Measurements from ENCODE around the gene FUBP3. TPM values are rescaled to one million over a fixed set of nuclear protein-coding genes. Genes with fewer than 3 reads are reported as not detected.

Gene FUBP3
- total RNA-seq, 1 donor from 2014 or later = 50.6 TPM

- H3K27ac Mint-ChIP-seq = peak overlapping the region; percentile 69
- H3K27me3 Mint-ChIP-seq (ENCODE audit: low read depth) = peaks cover 50% of the 10 kb centered on the region
- no peaks in the 10 kb centered on the region for H3K9me3 Mint-ChIP-seq
- no peak for DNase-seq (ENCODE audit: low spot score)
- H3K4me1 Mint-ChIP-seq (ENCODE audit: low read depth) = peaks cover 3% of the 10 kb centered on the region
- H3K4me3 Mint-ChIP-seq (ENCODE audit: low read depth) = no peak overlapping the region
- no peaks in the 10 kb centered on the region for H3K36me3 Mint-ChIP-seq (ENCODE audit: low read depth)
- intact Hi-C loops (cut with micrococcal nuclease) = no loop called here
Measured at GRCh38 chr9:130665431-130666392, 86.3 kb downstream of the FUBP3 start.

- intact Hi-C loops (cut with micrococcal nuclease) = no loop called here
- H3K36me3 Mint-ChIP-seq (ENCODE audit: low read depth) = no peaks in the 10 kb centered on the region
- H3K4me1 Mint-ChIP-seq (ENCODE audit: low read depth) = peaks cover 3% of the 10 kb centered on the region
- H3K27me3 Mint-ChIP-seq (ENCODE audit: low read depth) = peaks cover 50% of the 10 kb centered on the region
- H3K27ac Mint-ChIP-seq = no peak overlapping the region
- H3K4me3 Mint-ChIP-seq (ENCODE audit: low read depth) = no peak overlapping the region
- H3K9me3 Mint-ChIP-seq = no peaks in the 10 kb centered on the region
- no peak for DNase-seq (ENCODE audit: low spot score)
Measured at GRCh38 chr9:130666393-130667119, 87.2 kb downstream of the FUBP3 start.

- peaks cover 3% of the 10 kb centered on the region for H3K4me1 Mint-ChIP-seq (ENCODE audit: low read depth)
- DNase-seq (ENCODE audit: low spot score) = no peak
- H3K9me3 Mint-ChIP-seq = no peaks in the 10 kb centered on the region
- intact Hi-C loops (cut with micrococcal nuclease) = no loop called here
- H3K4me3 Mint-ChIP-seq (ENCODE audit: low read depth) = no peak overlapping the region
- H3K36me3 Mint-ChIP-seq (ENCODE audit: low read depth) = no peaks in the 10 kb centered on the region
- H3K27me3 Mint-ChIP-seq (ENCODE audit: low read depth) = peaks cover 49% of the 10 kb centered on the region
- no peak overlapping the region for H3K27ac Mint-ChIP-seq
Measured at GRCh38 chr9:130667120-130667435, 87.7 kb downstream of the FUBP3 start.

- Mint-ChIP-seq H3K9me3 (no peaks in the 10 kb centered on the region), H3K4me1 (ENCODE audit: low read depth) (peaks cover 3% of the 10 kb centered on the region), H3K27me3 (ENCODE audit: low read depth) (peaks cover 39% of the 10 kb centered on the region), H3K4me3 (ENCODE audit: low read depth) (no peak overlapping the region), H3K27ac (no peak overlapping the region), H3K36me3 (ENCODE audit: low read depth) (no peaks in the 10 kb centered on the region)
- no peak for DNase-seq (ENCODE audit: low spot score)
- intact Hi-C loops (cut with micrococcal nuclease) = loop anchor here (2.0 kb wide), 1 partner anchor 273 kb away; no protein-coding TSS in a partner anchor
Measured at GRCh38 chr9:130668196-130668595, 88.8 kb downstream of the FUBP3 start.

GRCh38 chr9:130668659-130669058 lies 89.3 kb downstream of the FUBP3 start:
- H3K4me3 Mint-ChIP-seq (ENCODE audit: low read depth) = no peak overlapping the region
- H3K27me3 Mint-ChIP-seq (ENCODE audit: low read depth) = peaks cover 39% of the 10 kb centered on the region
- no peaks in the 10 kb centered on the region for H3K9me3 Mint-ChIP-seq
- no peak for DNase-seq (ENCODE audit: low spot score)
- peaks cover 3% of the 10 kb centered on the region for H3K4me1 Mint-ChIP-seq (ENCODE audit: low read depth)
- no peak overlapping the region for H3K27ac Mint-ChIP-seq
- no peaks in the 10 kb centered on the region for H3K36me3 Mint-ChIP-seq (ENCODE audit: low read depth)
- intact Hi-C loops (cut with micrococcal nuclease) = loop anchor here (2.0 kb wide), 1 partner anchor 272 kb away; no protein-coding TSS in a partner anchor

GRCh38 chr9:130669965-130670364 lies 90.6 kb downstream of the FUBP3 start:
- no peak for DNase-seq (ENCODE audit: low spot score)
- Mint-ChIP-seq H3K9me3 (no peaks in the 10 kb centered on the region), H3K27me3 (ENCODE audit: low read depth) (peaks cover 33% of the 10 kb centered on the region), H3K4me1 (ENCODE audit: low read depth) (peaks cover 3% of the 10 kb centered on the region), H3K4me3 (ENCODE audit: low read depth) (no peak overlapping the region), H3K36me3 (ENCODE audit: low read depth) (no peaks in the 10 kb centered on the region), H3K27ac (no peak overlapping the region)
- intact Hi-C loops (cut with micrococcal nuclease) = loop anchor here (2.0 kb wide), 1 partner anchor 271 kb away; no protein-coding TSS in a partner anchor

- no peaks in the 10 kb centered on the region for H3K9me3 Mint-ChIP-seq
- no peak overlapping the region for H3K27ac Mint-ChIP-seq
- peaks cover 29% of the 10 kb centered on the region for H3K27me3 Mint-ChIP-seq (ENCODE audit: low read depth)
- no peak for DNase-seq (ENCODE audit: low spot score)
- H3K4me1 Mint-ChIP-seq (ENCODE audit: low read depth) = no peaks in the 10 kb centered on the region
- H3K4me3 Mint-ChIP-seq (ENCODE audit: low read depth) = no peak overlapping the region
- intact Hi-C loops (cut with micrococcal nuclease) = no loop called here
- no peaks in the 10 kb centered on the region for H3K36me3 Mint-ChIP-seq (ENCODE audit: low read depth)
Measured at GRCh38 chr9:130670644-130671043, 91.3 kb downstream of the FUBP3 start.

- Mint-ChIP-seq H3K27me3 (ENCODE audit: low read depth) (peaks cover 17% of the 10 kb centered on the region), H3K27ac (no peak overlapping the region), H3K9me3 (no peaks in the 10 kb centered on the region), H3K36me3 (ENCODE audit: low read depth) (no peaks in the 10 kb centered on the region), H3K4me3 (ENCODE audit: low read depth) (no peak overlapping the region), H3K4me1 (ENCODE audit: low read depth) (no peaks in the 10 kb centered on the region)
- intact Hi-C loops (cut with micrococcal nuclease) = no loop called here
- no peak for DNase-seq (ENCODE audit: low spot score)
Measured at GRCh38 chr9:130672466-130672865, 93.1 kb downstream of the FUBP3 start.

- no peak for DNase-seq (ENCODE audit: low spot score)
- intact Hi-C loops (cut with micrococcal nuclease) = no loop called here
- Mint-ChIP-seq H3K9me3 (no peaks in the 10 kb centered on the region), H3K36me3 (ENCODE audit: low read depth) (no peaks in the 10 kb centered on the region), H3K27ac (no peak overlapping the region), H3K4me3 (ENCODE audit: low read depth) (no peak overlapping the region), H3K4me1 (ENCODE audit: low read depth) (no peaks in the 10 kb centered on the region), H3K27me3 (ENCODE audit: low read depth) (peaks cover 13% of the 10 kb centered on the region)
Measured at GRCh38 chr9:130672933-130673615, 93.7 kb downstream of the FUBP3 start.

GRCh38 chr9:130675396-130675795 lies 96.0 kb downstream of the FUBP3 start:
- peaks cover 14% of the 10 kb centered on the region for H3K27me3 Mint-ChIP-seq (ENCODE audit: low read depth)

GRCh38 chr9:130677252-130677651 lies 97.9 kb downstream of the FUBP3 start:
- no peaks in the 10 kb centered on the region for H3K36me3 Mint-ChIP-seq (ENCODE audit: low read depth)
- H3K4me3 Mint-ChIP-seq (ENCODE audit: low read depth) = no peak overlapping the region
- intact Hi-C loops (cut with micrococcal nuclease) = no loop called here

More at GRCh38 chr9:130675396-130675795, 96.0 kb downstream of the FUBP3 start:
- H3K27ac Mint-ChIP-seq = no peak overlapping the region
- H3K36me3 Mint-ChIP-seq (ENCODE audit: low read depth) = no peaks in the 10 kb centered on the region
- no peak overlapping the region for H3K4me3 Mint-ChIP-seq (ENCODE audit: low read depth)
- DNase-seq (ENCODE audit: low spot score) = no peak
- no peaks in the 10 kb centered on the region for H3K4me1 Mint-ChIP-seq (ENCODE audit: low read depth)
- no peaks in the 10 kb centered on the region for H3K9me3 Mint-ChIP-seq
- intact Hi-C loops (cut with micrococcal nuclease) = no loop called here

GRCh38 chr9:130680836-130681768 lies 101.7 kb downstream of the FUBP3 start:
- Mint-ChIP-seq H3K36me3 (ENCODE audit: low read depth) (no peaks in the 10 kb centered on the region), H3K27ac (no peak overlapping the region), H3K9me3 (no peaks in the 10 kb centered on the region), H3K4me1 (ENCODE audit: low read depth) (peaks cover 3% of the 10 kb centered on the region), H3K27me3 (ENCODE audit: low read depth) (peaks cover 11% of the 10 kb centered on the region), H3K4me3 (ENCODE audit: low read depth) (peak overlapping the region; percentile 47)
- intact Hi-C loops (cut with micrococcal nuclease) = loop anchor here (10.0 kb wide), 1 partner anchor 96 kb away; no protein-coding TSS in a partner anchor
- DNase-seq (ENCODE audit: low spot score) = peak; percentile 60

More at GRCh38 chr9:130677252-130677651, 97.9 kb downstream of the FUBP3 start:
- H3K9me3 Mint-ChIP-seq = no peaks in the 10 kb centered on the region
- H3K27me3 Mint-ChIP-seq (ENCODE audit: low read depth) = peaks cover 9% of the 10 kb centered on the region
- H3K27ac Mint-ChIP-seq = no peak overlapping the region
- H3K4me1 Mint-ChIP-seq (ENCODE audit: low read depth) = peaks cover under 1% of the 10 kb centered on the region
- DNase-seq (ENCODE audit: low spot score) = no peak
